Hepatocyte (in vitro differentiated cells): ENCODE measurements around the gene ANKS1B. TPM values are rescaled to one million over a fixed set of nuclear protein-coding genes. Genes with fewer than 3 reads are reported as not detected.

Experiments used
- DNase-seq: peaks from one replicate; pipeline ENCODE4 v3.0.0-alpha.2; 2016; ENCODE audit warnings: low spot score
- H2AFZ ChIP-seq: fragments of 200-600 bp; sonication (generic); 2 replicates; pipeline ENCODE4 v1.6.0; 2016; ENCODE audit warnings: antibody characterized with exemption, mild to moderate bottlenecking
- H3K27ac ChIP-seq: fragments of 200-600 bp; sonication (generic); 2 replicates; pipeline ENCODE4 v1.5.1; 2016; ENCODE audit warnings: mild to moderate bottlenecking
- H3K27me3 ChIP-seq: fragments of 200-600 bp; sonication (generic); 2 replicates; pipeline ENCODE4 v1.6.1; 2016
- H3K36me3 ChIP-seq: fragments of 200-600 bp; sonication (generic); replicated peaks from 2 replicates; pipeline ENCODE4 v1.5.1; 2016; ENCODE audit warnings: low read depth; ENCODE audit not compliant: insufficient read depth
- H3K4me1 ChIP-seq: fragments of 200-600 bp; sonication (generic); 2 replicates; pipeline ENCODE4 v1.5.1; 2016; ENCODE audit warnings: mild to moderate bottlenecking, moderate library complexity; ENCODE audit not compliant: insufficient read depth
- H3K4me2 ChIP-seq: fragments of 200-600 bp; sonication (generic); 2 replicates; pipeline ENCODE4 v1.6.0; 2016
- H3K4me3 ChIP-seq: fragments of 200-600 bp; sonication (generic); 2 replicates; pipeline ENCODE4 v1.5.1; 2016; ENCODE audit warnings: mild to moderate bottlenecking
- H3K79me2 ChIP-seq: fragments of 200-600 bp; sonication (generic); 2 replicates; pipeline ENCODE4 v1.6.0; 2017; ENCODE audit warnings: mild to moderate bottlenecking
- H3K9me2 ChIP-seq: fragments of 200-600 bp; sonication (generic); replicated peaks from 2 replicates; pipeline ENCODE4 v1.6.0; 2017; ENCODE audit warnings: mild to moderate bottlenecking; ENCODE audit not compliant: insufficient read depth
- H3K9me3 ChIP-seq: fragments of 200-600 bp; sonication (generic); 2 replicates; pipeline ENCODE4 v1.5.1; 2016; ENCODE audit warnings: low read depth, mild to moderate bottlenecking
- H4K20me1 ChIP-seq: fragments of 200-600 bp; sonication (generic); 2 replicates; pipeline ENCODE4 v1.6.0; 2016; ENCODE audit warnings: mild to moderate bottlenecking; ENCODE audit not compliant: insufficient read depth, poor library complexity, severe bottlenecking
- CTCF ChIP-seq: fragments of 200-600 bp; sonication (generic); IDR thresholded peaks from 2 replicates; pipeline ENCODE4 v1.5.1; 2016; ENCODE audit warnings: antibody characterized with exemption, mild to moderate bottlenecking; ENCODE audit not compliant: poor library complexity
- EZH2 ChIP-seq: fragments of 200-600 bp; sonication (generic); IDR thresholded peaks from 2 replicates; pipeline ENCODE4 v1.6.1; 2016; ENCODE audit warnings: antibody characterized with exemption, mild to moderate bottlenecking, borderline replicate concordance
- EZH2phosphoT487 ChIP-seq: fragments of 200-600 bp; sonication (generic); IDR thresholded peaks from one replicate; pipeline ENCODE4 v1.6.1; 2018; ENCODE audit warnings: antibody characterized with exemption, mild to moderate bottlenecking, low read depth, moderate library complexity; ENCODE audit not compliant: unreplicated experiment, severe bottlenecking
- WGBS: methylation state at CpG from one replicate; pipeline ENCODE4 v1.1.6; 2016; ENCODE audit warnings: low lambda C conversion rate; ENCODE audit errors: missing lambda C conversion rate; 5-methylcytosine and 5-hydroxymethylcytosine counted together
- polyA plus RNA-seq: library from polyadenylated mRNA; unstranded; fragments of >200 nt; fragmentation: Nextera tagmentation; extraction: Ambion mirVana; gene quantifications from 2 replicates; pipeline ENCODE4 v1.2.1, GENCODE V29; 2016
- total RNA-seq: library from RNA; depleted of rRNA; stranded (reverse); fragments of >200 nt; gene quantifications from 2 replicates; pipeline ENCODE4 v1.2.3, GENCODE V29; 2014

Gene ANKS1B
- total and polyA plus RNA-seq, 2 experiments from 2014 or later, result 1.6 to 2.2 TPM

- Histone ChIP-seq H3K36me3 (no peaks in the 10 kb centered on the region), H3K27ac (no peak overlapping the region), H4K20me1 (no peaks in the 10 kb centered on the region), H3K9me3 (no peaks in the 10 kb centered on the region), H2AFZ (no peak overlapping the region), H3K4me1 (no peaks in the 10 kb centered on the region), H3K9me2 (no peaks in the 10 kb centered on the region), H3K79me2 (no peaks in the 10 kb centered on the region), H3K4me2 (no peak overlapping the region), H3K4me3 (no peak overlapping the region), H3K27me3 (no peaks in the 10 kb centered on the region)
- DNase-seq, result peak; percentile 80
- WGBS, result 66% methylated on average over 2 of the region's 2 CpGs
- TF ChIP-seq CTCF (peak; percentile 95), EZH2 (no peak)
Measured at GRCh38 chr12:99043319-99043914, 941.3 kb downstream of the ANKS1B start.

GRCh38 chr12:99042226-99042625 is 942.5 kb downstream of the ANKS1B start:
- H3K4me3 ChIP-seq, result no peak overlapping the region
- no peaks in the 10 kb centered on the region for H3K4me1 ChIP-seq
- H3K27ac ChIP-seq, result no peak overlapping the region
- WGBS, result 73% methylated on average over 4 of the region's 4 CpGs
- H3K9me2 ChIP-seq, result no peaks in the 10 kb centered on the region
- TF ChIP-seq EZH2phosphoT487 (no peak), CTCF (no peak), EZH2 (no peak)
- H4K20me1 ChIP-seq, result no peaks in the 10 kb centered on the region
- no peaks in the 10 kb centered on the region for H3K27me3 ChIP-seq
- no peak overlapping the region for H2AFZ ChIP-seq
- H3K36me3 ChIP-seq, result no peaks in the 10 kb centered on the region
- H3K4me2 ChIP-seq, result no peak overlapping the region
- no peaks in the 10 kb centered on the region for H3K9me3 ChIP-seq
- H3K79me2 ChIP-seq, result no peaks in the 10 kb centered on the region
- no peak for DNase-seq

- Histone ChIP-seq H3K9me3 (no peaks in the 10 kb centered on the region), H3K4me2 (no peak overlapping the region), H3K27me3 (no peaks in the 10 kb centered on the region), H4K20me1 (no peaks in the 10 kb centered on the region), H3K36me3 (no peaks in the 10 kb centered on the region), H3K79me2 (no peaks in the 10 kb centered on the region), H3K4me1 (no peaks in the 10 kb centered on the region), H3K4me3 (no peak overlapping the region), H3K27ac (no peak overlapping the region), H2AFZ (no peak overlapping the region), H3K9me2 (no peaks in the 10 kb centered on the region)
- TF ChIP-seq EZH2 (no peak), EZH2phosphoT487 (no peak), CTCF (no peak)
- WGBS, result 94% methylated on average over 9 of the region's 9 CpGs
- DNase-seq, result no peak
Measured at GRCh38 chr12:99039367-99040120, 945.2 kb downstream of the ANKS1B start.
